HCT116 (cell line): ENCODE measurements around the gene APP. TPM values are rescaled to one million over a fixed set of nuclear protein-coding genes. Genes with fewer than 3 reads are reported as not detected.

Experiments used
- ATAC-seq: fragments of 200-7000 bp; cut with Tn5 transposase; 2 replicates; pipeline ENCODE4 v1.9.1; 2020; ENCODE audit warnings: mild to moderate bottlenecking, moderate library complexity
- BruUV-seq: library from RNA; stranded (reverse); fragments of 400-500 nt; replicated peaks from 2 replicates; lab custom pipeline; 2021; lab: Mats Ljungman, UMichigan
- CTCF ChIA-PET: fragments of 300-600 bp; sonication (Branson Sonifier 250); formaldehyde crosslinking; loops from one replicate; lab custom pipeline; 2021; ENCODE audit warnings: antibody characterized with exemption; lab: Charles Lee
- POLR2A ChIA-PET: fragments of 300-600, 350-600 bp; sonication (Branson Sonifier 250); formaldehyde crosslinking; loops from one replicate; lab custom pipeline; 2021; ENCODE audit warnings: antibody characterized with exemption; lab: Charles Lee
- RAD21 ChIA-PET, 2 experiments: fragments of 300-600 bp; sonication (Branson Sonifier 250); formaldehyde crosslinking; loops; one replicate each; lab custom pipeline; 2023; ENCODE audit warnings: low total read pairs in 2 of 2; ENCODE audit not compliant: uncharacterized antibody in 2 of 2, unreplicated experiment in 2 of 2, low non-redundant PET in 1 of 2; lab: Charles Lee
- DNase-seq: peaks from one replicate; pipeline ENCODE4 v3.0.0-alpha.2; 2010; ENCODE audit warnings: low read depth, low spot score
- H2AFZ ChIP-seq: fragments of 200-600 bp; shearing (Covaris generic), sonication (generic); 2 replicates; pipeline ENCODE4 v1.6.1; 2017; ENCODE audit warnings: low read depth, mixed run types, mixed read lengths, antibody characterized with exemption, low read length; ENCODE audit not compliant: poor library complexity, severe bottlenecking
- H3K27ac ChIP-seq: 2 replicates; pipeline ENCODE4 v1.5.1; 2012; ENCODE audit warnings: low read depth, low read length
- H3K27me3 ChIP-seq: fragments of 200-600 bp; sonication (generic); 2 replicates; pipeline ENCODE4 v1.6.1; 2016; ENCODE audit warnings: mixed run types, low read length, mixed read lengths; ENCODE audit not compliant: insufficient read depth
- H3K36me3 ChIP-seq, 2 experiments: fragments of 200-500 bp in 1 of 2; fragments of 200-600 bp in 1 of 2; sonication (Bioruptor generic) in 1 of 2; sonication (generic) in 1 of 2; 2 replicates each; pipeline versions ENCODE4 v1.5.1 to v1.6.1; 2014 to 2016; ENCODE audit warnings: low read length in 2 of 2, inconsistent platforms in 1 of 2, mixed read lengths in 1 of 2, mixed run types in 1 of 2; ENCODE audit not compliant: insufficient read depth in 2 of 2, control insufficient read depth in 1 of 2
- H3K4me1 ChIP-seq, 2 experiments: fragments of 200-600 bp in 1 of 2; sonication (generic) in 1 of 2; 2 replicates each; pipeline versions ENCODE4 v1.5.1 to v1.6.1; 2012 to 2017; ENCODE audit warnings: low read length in 2 of 2, inconsistent platforms in 1 of 2, mild to moderate bottlenecking in 1 of 2, mixed read lengths in 1 of 2, mixed run types in 1 of 2, moderate library complexity in 1 of 2; ENCODE audit not compliant: insufficient read depth in 2 of 2, control insufficient read depth in 1 of 2
- H3K4me2 ChIP-seq: fragments of 200-600 bp; sonication (generic); 2 replicates; pipeline ENCODE4 v1.6.1; 2017; ENCODE audit warnings: mixed run types, low read length, mixed read lengths
- H3K4me3 ChIP-seq, 2 experiments: fragments of 200-600 bp in 1 of 2; sonication (generic) in 1 of 2; replicated peaks in 1 of 2; 2 replicates each; pipeline ENCODE4 v1.5.1; 2011 to 2016; ENCODE audit warnings: low read length in 2 of 2, control low read depth in 1 of 2, low read depth in 1 of 2, mild to moderate bottlenecking in 1 of 2, mixed read lengths in 1 of 2, mixed run types in 1 of 2
- H3K79me2 ChIP-seq: fragments of 200-600 bp; sonication (generic); 2 replicates; pipeline ENCODE4 v1.6.1; 2017; ENCODE audit warnings: mild to moderate bottlenecking, mixed run types, low read length, moderate library complexity, mixed read lengths; ENCODE audit not compliant: insufficient read depth
- H3K9ac ChIP-seq: fragments of 200-600 bp; sonication (generic); 2 replicates; pipeline ENCODE4 v1.6.1; 2016; ENCODE audit warnings: low read length, mixed read lengths
- H3K9me2 ChIP-seq: fragments of 200-600 bp; sonication (generic), shearing (Covaris generic); 2 replicates; pipeline ENCODE4 v1.6.1; 2017; ENCODE audit warnings: mixed run types, mild to moderate bottlenecking, moderate library complexity; ENCODE audit not compliant: insufficient read depth
- H3K9me3 ChIP-seq, 2 experiments: fragments of 200-500 bp in 1 of 2; fragments of 200-600 bp in 1 of 2; sonication (Bioruptor generic) in 1 of 2; sonication (generic) in 1 of 2; 2 replicates each; pipeline ENCODE4 v1.6.1; 2014 to 2017; ENCODE audit warnings: low read length in 2 of 2, mixed read lengths in 2 of 2, inconsistent platforms in 1 of 2, low read depth in 1 of 2, mild to moderate bottlenecking in 1 of 2, mixed run types in 1 of 2, moderate library complexity in 1 of 2; ENCODE audit not compliant: control insufficient read depth in 1 of 2, insufficient read depth in 1 of 2
- H4K20me1 ChIP-seq: fragments of 200-600 bp; sonication (generic), shearing (Covaris generic); 2 replicates; pipeline ENCODE4 v1.6.1; 2017; ENCODE audit warnings: mixed run types, mild to moderate bottlenecking, moderate library complexity; ENCODE audit not compliant: insufficient read depth
- ATF3 ChIP-seq: IDR thresholded peaks from 2 replicates; pipeline ENCODE4 v1.6.1; 2012
- CEBPB ChIP-seq: IDR thresholded peaks from 2 replicates; pipeline ENCODE4 v1.6.1; 2012; ENCODE audit warnings: low read depth
- EGR1 ChIP-seq: IDR thresholded peaks from 2 replicates; pipeline ENCODE4 v1.6.1; 2012; ENCODE audit warnings: low read depth
- EZH2 ChIP-seq: fragments of 200-600 bp; sonication (generic); IDR thresholded peaks from 2 replicates; pipeline ENCODE4 v1.6.1; 2017; ENCODE audit warnings: antibody characterized with exemption, mixed run types
- FOSL1 ChIP-seq: IDR thresholded peaks from 2 replicates; pipeline ENCODE4 v1.6.1; 2012; ENCODE audit warnings: low read depth
- JUND ChIP-seq: IDR thresholded peaks from 2 replicates; pipeline ENCODE4 v1.6.1; 2012
- MAX ChIP-seq: IDR thresholded peaks from 2 replicates; pipeline ENCODE4 v1.6.1; 2012
- POLR2A ChIP-seq: IDR thresholded peaks from 2 replicates; pipeline ENCODE4 v1.7.0; 2011; ENCODE audit warnings: borderline replicate concordance; ENCODE audit not compliant: insufficient read depth, insufficient read length; ENCODE audit errors: extremely low read depth
- POLR2AphosphoS5 ChIP-seq: IDR thresholded peaks from 2 replicates; pipeline ENCODE4 v1.6.1; 2011; ENCODE audit warnings: mild to moderate bottlenecking, low read depth, low read length, moderate library complexity
- REST ChIP-seq: IDR thresholded peaks from 2 replicates; pipeline ENCODE4 v1.6.1; 2012; ENCODE audit warnings: low read depth
- SIN3A ChIP-seq: IDR thresholded peaks from 2 replicates; pipeline ENCODE4 v1.6.1; 2012; ENCODE audit warnings: low read depth
- SP1 ChIP-seq: IDR thresholded peaks from 2 replicates; pipeline ENCODE4 v1.6.1; 2012; ENCODE audit warnings: low read depth
- SRF ChIP-seq: IDR thresholded peaks from 2 replicates; pipeline ENCODE4 v1.6.1; 2012; ENCODE audit warnings: low read depth
- ZFX ChIP-seq: fragments of 450-650 bp; IDR thresholded peaks from 2 replicates; pipeline ENCODE4 v1.6.1; 2017
- ZNF274 ChIP-seq: fragments of 200-500 bp; sonication (Bioruptor generic); IDR thresholded peaks from 2 replicates; pipeline ENCODE4 v1.6.1; 2014; ENCODE audit warnings: mild to moderate bottlenecking, low read depth, low read length, inconsistent platforms
- intact Hi-C: fragments of 100-400 bp; cut with micrococcal nuclease; formaldehyde crosslinking; loops from 2 replicates; pipeline ENCODE4 v1.10.0; 2022
- total RNA-seq: library from RNA; stranded (reverse); gene quantifications from one replicate; pipeline ENCODE4 v1.2.1, GENCODE V29; 2021; ENCODE audit not compliant: unreplicated experiment

The APP gene
- total RNA-seq, 1 experiment from 2014 or later = 267 TPM

GRCh38 chr21:26020081-26020480 is 150.5 kb downstream of the APP start:
- POLR2A ChIA-PET = interaction anchor here (0.6 kb wide), 1 partner anchor 10 kb away, joined by 4 read pairs; no protein-coding TSS in a partner anchor
- no peak overlapping the region for H3K9ac ChIP-seq
- intact Hi-C loops = no loop called here
- no peak overlapping the region for H3K4me2 ChIP-seq
- H3K79me2 ChIP-seq = peaks cover 19% of the 10 kb centered on the region
- no peaks in the 10 kb centered on the region for H3K9me2 ChIP-seq
- DNase-seq = no peak
- no peak overlapping the region for H2AFZ ChIP-seq
- no peaks in the 10 kb centered on the region for H3K9me3 ChIP-seq
- no peak overlapping the region for H3K4me3 ChIP-seq
- BruUV-seq = TSS peak; percentile 14
- CTCF ChIA-PET = no interaction called here
- H3K27me3 ChIP-seq = no peaks in the 10 kb centered on the region
- RAD21 ChIA-PET = no interaction called here
- no peaks in the 10 kb centered on the region for H3K4me1 ChIP-seq
- H3K27ac ChIP-seq = no peak overlapping the region
- H4K20me1 ChIP-seq = peaks cover 5% of the 10 kb centered on the region; the same call in 1 of the 2 replicates
- H3K36me3 ChIP-seq = peaks cover 6% of the 10 kb centered on the region in 2 experiments; a peak in 2 of 4 replicates
- TF ChIP-seq ZNF274 (no peak), REST (no peak), EZH2 (no peak), ATF3 (no peak), POLR2AphosphoS5 (no peak), FOSL1 (no peak), MAX (no peak), SP1 (no peak), POLR2A (no peak), CEBPB (no peak), ZFX (no peak), JUND (no peak), SIN3A (no peak), EGR1 (no peak), SRF (no peak)
- no peak for ATAC-seq
